Urinary bladder (tissue), 4 donors: ENCODE measurements around the gene CORO1C. TPM values are rescaled to one million over a fixed set of nuclear protein-coding genes. Genes with fewer than 3 reads are reported as not detected.

Experiments used
- DNase-seq: peaks from one replicate; pipeline ENCODE4 v3.0.0-alpha.2; 2015; ENCODE audit errors: extremely low spot score
- H3K27ac ChIP-seq: one replicate; pipeline ENCODE4 v1.5.1; 2013; ENCODE audit warnings: low read depth, mild to moderate bottlenecking, moderate library complexity
- H3K36me3 ChIP-seq: one replicate; pipeline ENCODE4 v1.6.1; 2013; ENCODE audit warnings: mild to moderate bottlenecking, moderate library complexity; ENCODE audit not compliant: insufficient read depth
- H3K4me1 ChIP-seq: one replicate; pipeline ENCODE4 v1.6.1; 2013; ENCODE audit warnings: mild to moderate bottlenecking, moderate library complexity; ENCODE audit not compliant: insufficient read depth
- H3K4me3 ChIP-seq: one replicate; pipeline ENCODE4 v1.5.1; 2013; ENCODE audit warnings: low read depth, low read length
- WGBS: extraction: QIAGEN DNeasy Blood & Tissue Kit; methylation state at CpG from one replicate; pipeline ENCODE4 v1.1.7; 2013; 5-methylcytosine and 5-hydroxymethylcytosine counted together
- polyA plus RNA-seq: library from polyadenylated mRNA; stranded (reverse); fragments of 200-250 nt; gene quantifications from one replicate; pipeline ENCODE4 v1.2.3, GENCODE V29; 2013
- total RNA-seq: library from RNA; depleted of rRNA; stranded (reverse); fragments of >200 nt; gene quantifications from one replicate; pipeline ENCODE4 v1.2.3, GENCODE V29; 2014
- donor health status: healthy with polysubstance abuse.
- donor health status: healthy.

Gene CORO1C
- total and polyA plus RNA-seq, 2 donors = 149 to 213 TPM

DNA sequence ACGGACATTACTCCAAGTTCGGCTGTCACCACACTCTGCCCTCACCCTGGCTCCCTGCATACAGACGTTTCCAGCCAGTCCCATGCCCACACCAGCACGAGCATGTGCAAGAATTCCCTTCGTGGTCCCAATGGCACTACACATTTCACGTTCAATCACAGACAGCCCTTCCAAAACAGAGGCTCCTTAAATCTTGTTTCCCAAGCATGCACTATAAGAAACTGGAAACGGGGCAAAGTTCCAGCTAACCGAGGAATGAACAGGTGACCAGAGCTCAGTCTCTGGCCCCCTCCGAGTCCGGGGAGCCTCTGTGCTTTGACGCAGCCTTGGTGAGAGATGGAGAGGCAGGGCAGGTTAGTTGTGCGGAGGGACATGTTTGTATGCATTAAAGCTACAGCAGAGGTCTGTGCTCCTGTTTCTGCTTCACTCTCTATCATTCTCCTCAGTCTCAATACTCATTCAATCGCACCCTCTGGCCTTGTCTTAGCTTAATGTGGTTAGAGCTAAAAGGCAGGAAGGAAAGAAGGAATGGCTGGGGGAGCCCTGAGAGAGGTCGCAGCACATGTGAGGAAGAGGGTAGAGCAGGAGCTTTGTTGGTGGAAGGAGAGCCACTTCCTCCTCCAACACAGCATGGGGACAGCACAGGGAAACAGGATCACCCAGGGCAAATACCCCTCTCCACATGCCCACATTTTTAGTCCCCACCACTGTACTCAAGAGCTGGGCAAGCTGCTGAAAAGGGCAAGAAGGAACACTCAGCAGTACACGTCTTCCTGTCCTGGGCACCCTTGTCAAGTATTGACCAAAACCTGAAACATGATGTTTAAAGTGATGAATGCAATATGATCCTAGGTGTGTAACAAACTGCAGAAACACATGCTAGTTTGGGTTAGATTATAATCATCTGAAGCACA, 85.4 kb downstream of the CORO1C start:
- Histone ChIP-seq H3K36me3 (no peaks in the 10 kb centered on the region), H3K4me3 (no peak overlapping the region), H3K4me1 (no peaks in the 10 kb centered on the region), H3K27ac (no peak overlapping the region)
- no peak for DNase-seq
- WGBS = 81% methylated on average over 15 of the region's 15 CpGs

DNA sequence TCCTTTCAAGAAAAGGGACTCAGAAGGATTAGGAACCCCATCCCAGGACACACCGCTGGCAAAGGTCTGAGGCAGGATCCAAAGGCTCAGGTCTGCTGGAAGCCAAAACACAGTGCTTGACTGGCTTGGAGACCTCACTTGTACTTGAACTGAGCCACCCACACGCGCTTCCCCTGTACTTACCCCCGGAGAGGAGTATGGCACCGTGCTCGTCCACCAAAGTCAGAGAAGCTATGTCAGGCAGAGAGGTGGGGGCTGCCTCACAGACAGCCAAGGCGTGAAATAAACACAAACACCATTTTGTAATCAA, 86.6 kb downstream of the CORO1C start:
- no peaks in the 10 kb centered on the region for H3K36me3 ChIP-seq
- H3K4me1 ChIP-seq = no peaks in the 10 kb centered on the region
- no peak for DNase-seq
- WGBS = 94% methylated on average over 7 of the region's 7 CpGs
- H3K27ac ChIP-seq = no peak overlapping the region
- H3K4me3 ChIP-seq = no peak overlapping the region

DNA sequence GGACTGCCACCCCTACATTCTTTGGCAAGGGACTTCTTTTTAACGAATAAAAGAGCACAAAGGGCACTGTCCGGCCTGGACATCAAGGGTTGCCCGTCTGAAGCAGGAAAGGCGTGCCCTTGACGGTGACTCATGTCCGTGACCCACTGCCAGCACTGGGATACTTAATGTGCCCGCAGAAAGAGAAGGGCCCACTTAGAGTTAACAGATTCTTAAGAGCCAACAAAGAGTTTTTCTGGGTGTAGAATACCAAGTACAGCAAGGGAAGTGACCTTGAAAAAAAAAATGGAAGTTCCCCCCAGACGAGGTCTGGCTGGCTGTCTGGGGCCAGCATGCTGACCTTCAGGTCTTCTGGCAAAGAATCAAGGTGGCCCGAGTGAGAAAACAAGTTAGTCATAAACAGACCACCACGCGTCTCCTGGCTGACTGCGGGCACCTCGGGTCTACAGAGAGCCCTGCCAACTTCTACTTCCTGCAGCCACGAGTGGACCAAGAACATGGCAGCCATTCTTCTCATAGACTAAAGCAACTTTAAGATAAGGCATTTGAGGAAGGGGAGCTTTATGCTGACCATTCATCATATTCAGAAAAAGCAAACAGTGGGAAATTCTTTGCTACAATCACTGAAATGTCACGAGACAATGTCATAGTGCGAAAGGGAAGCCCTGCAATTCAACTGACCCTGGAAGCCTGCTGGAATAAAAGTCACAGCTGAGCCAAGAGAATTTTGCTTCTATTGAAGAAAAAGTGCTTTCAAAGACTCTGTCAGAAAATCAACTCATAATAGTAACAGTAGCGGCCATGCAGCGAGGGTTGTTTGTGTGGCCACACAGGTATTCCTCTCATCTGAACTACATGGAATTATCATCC, 87.1 kb downstream of the CORO1C start:
- 66% methylated on average over 18 of the region's 18 CpGs for WGBS

DNA sequence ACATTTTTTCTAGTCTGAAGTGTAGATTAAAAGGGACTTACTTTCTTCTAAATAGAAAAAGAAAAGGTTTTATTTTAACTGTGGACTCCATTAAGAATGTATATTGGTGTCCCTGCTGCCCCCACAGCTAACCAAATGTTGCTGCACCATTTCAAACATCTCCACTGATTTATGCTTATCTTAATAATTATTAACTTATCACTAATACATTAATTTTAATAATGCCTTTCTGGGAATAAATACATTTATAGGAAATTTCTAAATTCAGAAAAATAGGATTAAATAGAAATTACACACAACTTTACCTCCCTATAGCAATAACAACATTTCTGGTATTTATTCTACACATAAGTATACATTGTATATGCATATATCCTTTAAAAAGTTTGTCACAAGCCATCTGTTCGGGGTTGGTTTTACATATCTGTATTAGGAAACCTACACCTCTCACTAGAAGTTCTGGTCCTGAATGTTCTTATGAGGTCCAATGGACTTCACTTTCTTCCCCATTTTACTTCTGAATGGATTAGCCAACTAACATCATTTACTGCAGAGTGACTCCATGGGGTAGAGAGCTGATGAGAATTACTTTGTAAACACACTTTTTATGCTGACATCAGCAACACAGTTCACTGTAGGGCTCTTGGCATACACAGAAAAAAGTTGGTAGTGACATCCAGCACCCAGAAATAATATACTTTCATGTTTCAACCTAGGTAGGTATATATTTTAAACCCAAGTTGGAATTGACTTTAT, 88.2 kb downstream of the CORO1C start:
- no peak for DNase-seq
- Histone ChIP-seq H3K36me3 (no peaks in the 10 kb centered on the region), H3K4me3 (no peak overlapping the region), H3K27ac (no peak overlapping the region), H3K4me1 (peaks cover 2% of the 10 kb centered on the region)
- 96% methylated on average over 1 of the region's 1 CpG for WGBS

More for the DNA sequence above, 87.1 kb downstream of the CORO1C start:
- no peak for DNase-seq
- Histone ChIP-seq H3K27ac (no peak overlapping the region), H3K4me1 (no peaks in the 10 kb centered on the region), H3K36me3 (no peaks in the 10 kb centered on the region), H3K4me3 (no peak overlapping the region)

DNA sequence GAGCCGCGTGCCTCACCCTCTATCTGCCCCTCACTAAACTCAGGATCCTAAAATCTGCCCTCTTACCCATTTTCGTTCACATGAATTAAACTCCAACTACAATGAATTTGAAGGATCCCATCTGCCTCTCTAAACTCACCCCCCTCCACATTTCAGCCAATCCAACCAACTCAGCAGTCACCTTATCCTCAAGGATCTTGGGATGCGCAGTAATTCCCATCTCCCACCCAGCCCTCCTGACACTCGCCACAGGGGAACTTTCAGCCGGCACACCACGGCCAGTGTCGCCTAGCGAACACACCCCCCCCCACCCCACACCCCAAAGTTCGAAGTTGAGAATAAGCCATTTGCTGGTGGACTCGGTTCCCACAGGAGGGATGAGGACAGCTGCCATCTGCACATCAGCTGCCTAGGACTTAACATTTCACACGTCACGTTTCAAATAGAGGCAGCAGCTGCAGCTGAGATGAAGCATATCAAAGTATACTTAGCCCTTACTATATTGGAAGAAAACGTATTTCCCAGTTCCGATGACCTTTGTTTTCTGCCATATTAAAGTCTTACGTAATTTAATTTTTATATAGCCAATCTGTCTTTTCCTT, 88.9 kb downstream of the CORO1C start:
- H3K36me3 ChIP-seq = no peaks in the 10 kb centered on the region
- H3K4me1 ChIP-seq = peaks cover 2% of the 10 kb centered on the region
- DNase-seq = no peak
- WGBS = 76% methylated on average over 16 of the region's 16 CpGs
- H3K27ac ChIP-seq = no peak overlapping the region
- no peak overlapping the region for H3K4me3 ChIP-seq

DNA sequence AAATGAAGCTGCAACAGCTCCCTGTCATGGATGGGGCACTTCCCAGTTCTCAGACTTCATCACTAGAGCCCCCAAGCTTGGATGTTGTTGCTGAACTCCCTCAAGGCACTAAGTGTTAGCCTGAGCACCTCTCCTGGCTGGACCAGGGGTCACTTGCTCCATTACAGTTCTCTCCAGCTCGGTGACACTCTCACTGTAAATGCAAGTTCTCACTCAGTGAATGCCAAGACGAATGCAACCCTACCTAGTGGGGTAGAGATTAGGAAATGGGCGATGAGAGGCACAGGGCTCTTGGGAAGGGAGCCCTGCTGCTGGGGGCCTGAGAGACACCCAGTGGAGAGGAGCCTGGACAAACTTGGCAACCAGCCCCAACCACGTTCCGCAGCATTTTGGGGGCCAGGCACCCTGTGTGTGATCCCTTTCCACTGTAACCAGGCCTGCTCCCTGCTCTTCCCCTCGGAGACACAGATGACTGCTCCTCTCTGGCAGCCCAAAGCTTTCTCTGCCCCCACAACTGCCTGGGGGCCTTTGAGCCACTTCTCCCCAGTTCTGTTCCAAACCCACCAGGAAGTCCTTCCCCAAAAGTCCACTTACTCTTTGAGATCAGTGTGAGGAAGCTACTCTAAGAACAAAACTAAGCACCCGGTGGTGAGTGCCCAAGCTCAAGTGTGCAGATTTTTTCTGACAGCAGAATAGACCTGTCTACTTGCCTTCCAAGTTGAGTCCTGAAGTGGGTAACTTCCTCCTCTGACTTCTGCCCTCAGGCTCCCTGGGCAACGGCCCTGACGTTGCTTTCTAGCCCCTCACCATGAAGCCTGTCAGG, 89.7 kb downstream of the CORO1C start:
- 49% methylated on average over 9 of the region's 9 CpGs for WGBS
- H3K4me1 ChIP-seq = peaks cover 2% of the 10 kb centered on the region
- no peak overlapping the region for H3K4me3 ChIP-seq
- H3K36me3 ChIP-seq = no peaks in the 10 kb centered on the region
- DNase-seq = no peak
- H3K27ac ChIP-seq = no peak overlapping the region

DNA sequence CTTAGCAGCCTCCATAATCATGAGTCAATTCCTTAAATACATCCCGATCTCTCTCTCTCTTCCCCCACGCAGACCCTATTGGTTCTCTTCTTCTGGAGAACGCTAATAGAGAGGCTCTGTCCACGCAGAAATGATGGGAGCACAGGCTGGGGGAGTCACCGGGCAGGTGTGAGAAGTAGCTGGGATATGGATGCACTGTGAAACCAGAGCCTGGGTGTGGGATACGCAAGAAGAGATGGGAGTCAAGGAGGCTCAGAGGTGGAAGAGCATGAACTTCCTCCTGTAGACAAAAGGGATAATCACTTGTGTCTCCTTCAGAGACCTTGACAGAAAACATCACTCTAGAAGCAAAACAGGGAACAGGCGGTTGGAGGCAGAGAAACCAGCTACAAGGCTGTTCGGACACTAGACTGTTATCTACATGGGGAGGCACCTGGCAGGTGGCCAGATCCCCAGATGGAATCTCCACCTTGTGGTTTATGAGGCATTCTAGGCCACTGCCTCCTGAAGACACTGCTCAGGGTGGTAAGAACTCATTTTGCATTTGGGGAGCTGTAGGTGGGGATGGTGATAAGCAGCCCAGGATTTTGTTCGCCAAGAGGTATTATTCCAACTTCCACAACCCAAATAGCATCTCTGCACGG, 90.4 kb downstream of the CORO1C start:
- Histone ChIP-seq H3K36me3 (no peaks in the 10 kb centered on the region), H3K4me3 (no peak overlapping the region), H3K27ac (no peak overlapping the region), H3K4me1 (peaks cover 2% of the 10 kb centered on the region)
- whole genome bisulfite sequencing = 64% methylated on average over 10 of the region's 10 CpGs
- no peak for DNase-seq

DNA sequence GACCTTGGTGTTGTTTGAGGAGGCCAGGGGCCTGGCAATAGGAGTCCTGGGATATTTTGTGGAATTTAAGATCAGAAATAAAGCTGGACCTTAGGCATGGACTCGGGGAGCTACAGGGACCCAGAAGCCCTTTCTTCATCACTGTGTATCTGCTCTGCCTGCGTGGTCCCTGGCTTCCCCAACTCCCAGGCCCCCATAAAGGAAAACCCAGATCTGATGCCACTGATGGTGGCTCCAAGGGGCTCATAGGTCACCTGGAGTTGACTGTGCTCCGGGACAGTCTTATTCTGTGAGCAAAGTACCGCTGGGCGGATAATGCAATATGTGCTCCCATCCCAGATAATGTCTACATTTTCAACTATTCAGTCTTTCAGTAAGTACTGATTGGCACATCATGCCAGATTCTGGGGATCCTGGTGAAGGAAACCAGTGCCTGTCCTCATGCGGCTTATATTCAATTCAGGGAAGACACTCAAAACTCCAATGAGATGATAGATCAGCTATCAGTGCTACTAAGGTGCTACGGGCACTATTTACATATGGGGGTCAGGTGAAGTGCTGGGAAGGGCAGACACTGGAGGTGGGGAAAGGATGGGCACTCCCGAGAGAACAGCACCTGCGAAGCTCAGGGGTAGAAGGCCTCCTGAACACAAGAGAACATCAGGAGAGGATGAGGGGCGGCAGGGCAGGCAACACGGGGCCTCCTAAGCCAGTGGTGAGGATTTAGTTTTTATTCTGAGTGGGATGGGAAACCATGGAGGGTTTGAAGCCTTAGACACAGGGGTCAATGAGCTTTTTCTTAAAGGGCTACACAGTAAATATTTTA, 92.1 kb downstream of the CORO1C start:
- H3K27ac ChIP-seq = no peak overlapping the region
- H3K4me1 ChIP-seq = peaks cover 2% of the 10 kb centered on the region
- H3K4me3 ChIP-seq = no peak overlapping the region
- 88% methylated on average over 11 of the region's 11 CpGs for WGBS
- H3K36me3 ChIP-seq = no peaks in the 10 kb centered on the region
- no peak for DNase-seq

DNA sequence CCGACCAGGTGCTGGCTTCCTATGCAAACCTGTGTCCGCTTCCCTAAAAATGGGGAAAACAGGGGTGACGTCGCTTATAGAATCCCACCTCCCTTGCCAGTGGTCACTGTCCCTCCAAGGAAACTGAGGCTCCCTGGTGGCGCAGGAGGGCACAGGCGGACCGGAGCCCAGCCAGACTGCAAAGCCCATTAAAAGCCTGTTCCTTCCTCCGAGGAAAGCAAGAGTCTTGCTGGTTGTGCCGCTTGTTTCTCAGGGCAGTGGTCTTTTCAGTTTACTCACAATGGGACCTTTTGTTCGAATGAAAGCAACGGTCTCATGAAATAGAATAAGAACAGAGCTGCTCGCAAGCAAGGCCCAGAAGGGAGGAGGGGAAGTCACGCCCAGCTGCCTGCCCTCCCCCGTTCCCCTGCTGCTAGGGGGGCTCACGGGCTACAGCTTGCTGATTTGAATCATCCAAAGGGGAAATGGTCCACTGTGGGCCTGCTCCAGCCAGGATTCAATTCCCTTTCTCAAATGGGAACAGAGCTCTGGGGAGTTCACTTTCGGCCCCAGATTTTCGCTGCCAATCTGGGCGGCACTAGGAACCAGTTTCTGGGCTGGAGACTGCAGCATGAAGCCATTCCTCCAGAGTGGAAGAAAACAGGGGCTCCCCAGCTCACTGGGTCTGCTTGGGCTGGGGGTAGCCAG, 93.0 kb downstream of the CORO1C start:
- Histone ChIP-seq H3K4me3 (no peak overlapping the region), H3K4me1 (peaks cover 2% of the 10 kb centered on the region), H3K27ac (no peak overlapping the region), H3K36me3 (no peaks in the 10 kb centered on the region)
- no peak for DNase-seq
- WGBS = 22% methylated on average over 18 of the region's 18 CpGs

DNA sequence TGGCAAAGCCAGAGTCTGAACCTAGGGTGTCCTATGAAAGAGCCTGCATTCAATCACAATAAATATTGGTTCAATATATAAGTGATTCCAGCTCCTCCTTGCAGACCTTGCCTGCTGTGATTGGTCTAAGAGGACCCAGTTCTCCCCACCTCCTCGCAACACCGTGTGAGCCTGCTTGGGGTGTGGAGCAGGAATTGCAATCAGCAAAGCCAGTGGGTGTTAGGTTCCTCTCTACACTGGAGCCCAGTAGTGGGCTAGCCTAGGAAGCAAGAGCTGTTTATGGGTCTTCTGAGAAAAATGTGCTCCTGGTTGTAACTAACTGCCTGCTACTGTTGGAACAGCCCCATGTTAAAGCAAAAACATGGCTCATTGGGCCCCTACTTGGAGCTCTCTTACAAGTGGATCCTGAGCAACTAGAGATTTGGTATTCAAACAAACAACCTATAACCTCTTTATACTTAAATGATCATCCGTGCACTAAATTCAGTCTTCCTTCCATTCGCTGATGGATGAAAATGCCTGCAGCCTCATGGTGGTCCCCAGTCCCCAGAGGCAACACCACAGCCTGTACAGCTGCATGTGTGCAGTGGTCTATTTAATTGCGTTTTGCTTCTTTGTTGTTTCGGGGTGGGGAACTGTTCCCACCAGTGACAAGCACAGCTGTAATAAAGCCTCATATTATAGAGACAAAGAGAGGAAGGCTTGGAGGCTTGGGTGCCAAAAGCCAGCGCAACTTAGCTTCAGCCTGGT, 93.9 kb downstream of the CORO1C start:
- Histone ChIP-seq H3K4me3 (no peak overlapping the region), H3K27ac (no peak overlapping the region), H3K36me3 (no peaks in the 10 kb centered on the region), H3K4me1 (peaks cover 2% of the 10 kb centered on the region)
- DNase-seq = no peak
- 66% methylated on average over 7 of the region's 7 CpGs for WGBS
